Fibroblast of skin of right quadriceps (primary cell): ENCODE data around the gene CPEB4.

Source experiments
- DNase-seq: peaks from one replicate; pipeline ENCODE4 v3.0.0-alpha.2; 2013

CPEB4 gene

GRCh38 chr5:173988554-173989431, 100.6 kb downstream of the CPEB4 start, which contains the start of gene C5orf47:
TSS of gene C5orf47 (plus strand) at chr5:173989170. CDS start at chr5:173989264, 94 bp downstream.
- DNase-seq, result no peak

- no peak for DNase-seq
Observed at GRCh38 chr5:173989432-173990082, 101.4 kb downstream of the CPEB4 start.

- DNase-seq, result no peak
Observed at GRCh38 chr5:173997331-173997730, 109.2 kb downstream of the CPEB4 start.

GRCh38 chr5:173998531-173998930, 110.4 kb downstream of the CPEB4 start:
- DNase-seq, result no peak

- DNase-seq, result no peak
Observed at GRCh38 chr5:174000076-174000475, 111.9 kb downstream of the CPEB4 start.

- no peak for DNase-seq
Observed at GRCh38 chr5:174003795-174004194, 115.6 kb downstream of the CPEB4 start.

- no peak for DNase-seq
Observed at GRCh38 chr5:174008922-174009321, 120.8 kb downstream of the CPEB4 start.

- no peak for DNase-seq
Observed at GRCh38 chr5:174010365-174010764, 122.2 kb downstream of the CPEB4 start.

- no peak for DNase-seq
Observed at GRCh38 chr5:174011441-174011840, 123.3 kb downstream of the CPEB4 start.
